H9 (cell line): ENCODE results near the gene ZNF674. TPM values are rescaled to one million over a fixed set of nuclear protein-coding genes. Genes with fewer than 3 reads are reported as not detected.

ENCODE experiments used
- DNase-seq: peaks from one replicate; pipeline ENCODE4 v3.0.0-alpha.2; 2017
- H2AFZ ChIP-seq: one replicate; pipeline ENCODE4 v1.6.1; 2013; ENCODE audit warnings: mild to moderate bottlenecking, low read length, control low read depth, moderate library complexity
- H2AK5ac ChIP-seq: 2 replicates; pipeline ENCODE4 v1.6.1; 2013; ENCODE audit warnings: low read length, control low read depth, mixed read lengths; ENCODE audit not compliant: insufficient read length
- H2BK120ac ChIP-seq: one replicate; pipeline ENCODE4 v1.6.1; 2013; ENCODE audit warnings: low read depth, mild to moderate bottlenecking, low read length, control low read depth, inconsistent platforms; ENCODE audit not compliant: poor library complexity, severe bottlenecking
- H2BK12ac ChIP-seq: 2 replicates; pipeline ENCODE4 v1.6.1; 2013; ENCODE audit warnings: low read length, control low read depth, mixed read lengths, low read depth; ENCODE audit not compliant: insufficient read length
- H2BK15ac ChIP-seq: 2 replicates; pipeline ENCODE4 v1.6.1; 2013; ENCODE audit warnings: low read depth, low read length, control low read depth
- H2BK20ac ChIP-seq: one replicate; pipeline ENCODE4 v1.6.1; 2013; ENCODE audit warnings: low read depth, mild to moderate bottlenecking, low read length, control low read depth, inconsistent platforms; ENCODE audit not compliant: poor library complexity, severe bottlenecking
- H2BK5ac ChIP-seq: 2 replicates; pipeline ENCODE4 v1.6.1; 2013; ENCODE audit warnings: low read length, control low read depth, mixed read lengths; ENCODE audit not compliant: insufficient read length
- H3K14ac ChIP-seq: 2 replicates; pipeline ENCODE4 v1.6.1; 2013; ENCODE audit warnings: low read length, control low read depth; ENCODE audit not compliant: insufficient read depth
- H3K18ac ChIP-seq: 2 replicates; pipeline ENCODE4 v1.6.1; 2013; ENCODE audit warnings: low read depth, mild to moderate bottlenecking, mixed read lengths, low read length, control low read depth; ENCODE audit not compliant: insufficient read length
- H3K23ac ChIP-seq: 2 replicates; pipeline ENCODE4 v1.6.1; 2013; ENCODE audit warnings: low read length, control low read depth, mixed read lengths, low read depth; ENCODE audit not compliant: insufficient read length
- H3K23me2 ChIP-seq: 2 replicates; pipeline ENCODE4 v1.6.1; 2013; ENCODE audit warnings: low read depth, mild to moderate bottlenecking, mixed read lengths, low read length, control low read depth; ENCODE audit not compliant: insufficient read length, poor library complexity, severe bottlenecking
- H3K27ac ChIP-seq: 2 replicates; pipeline ENCODE4 v1.5.1; 2013; ENCODE audit warnings: low read length, control low read depth, mixed read lengths, low read depth; ENCODE audit not compliant: insufficient read length
- H3K27me3 ChIP-seq: 2 replicates; pipeline ENCODE4 v1.6.1; 2013; ENCODE audit warnings: low read length, control low read depth, inconsistent platforms; ENCODE audit not compliant: insufficient read depth
- H3K4ac ChIP-seq: 2 replicates; pipeline ENCODE4 v1.6.1; 2013; ENCODE audit warnings: low read depth, mild to moderate bottlenecking, control low read depth, inconsistent platforms, low read length, moderate library complexity
- H3K4me1 ChIP-seq: 2 replicates; pipeline ENCODE4 v1.6.1; 2013; ENCODE audit warnings: low read length, control low read depth, inconsistent platforms; ENCODE audit not compliant: insufficient read depth
- H3K4me2 ChIP-seq: 2 replicates; pipeline ENCODE4 v1.6.1; 2013; ENCODE audit warnings: low read length, control low read depth, mixed read lengths; ENCODE audit not compliant: insufficient read length, insufficient read depth
- H3K56ac ChIP-seq: 2 replicates; pipeline ENCODE4 v1.6.1; 2013; ENCODE audit warnings: low read depth, mild to moderate bottlenecking, mixed read lengths, low read length, control low read depth; ENCODE audit not compliant: insufficient read length
- H3K79me1 ChIP-seq: 2 replicates; pipeline ENCODE4 v1.6.1; 2013; ENCODE audit warnings: low read depth, mild to moderate bottlenecking, moderate library complexity, low read length, control low read depth, inconsistent platforms; ENCODE audit not compliant: insufficient read depth, poor library complexity, severe bottlenecking
- H3K79me2 ChIP-seq: 2 replicates; pipeline ENCODE4 v1.6.1; 2013; ENCODE audit warnings: low read length, control low read depth, inconsistent platforms; ENCODE audit not compliant: insufficient read depth
- H3K9ac ChIP-seq: 2 replicates; pipeline ENCODE4 v1.6.1; 2013; ENCODE audit warnings: low read length, control low read depth, mixed read lengths; ENCODE audit not compliant: insufficient read length; ENCODE audit errors: extremely low read depth
- H3K9me3 ChIP-seq: one replicate; pipeline ENCODE4 v1.6.1; 2013; ENCODE audit warnings: low read depth, low read length, inconsistent platforms; ENCODE audit not compliant: control insufficient read depth
- H3T11ph ChIP-seq: one replicate; pipeline ENCODE4 v1.6.1; 2013; ENCODE audit warnings: mild to moderate bottlenecking, low read length, control low read depth, inconsistent platforms
- H4K20me1 ChIP-seq: one replicate; pipeline ENCODE4 v1.6.1; 2013; ENCODE audit not compliant: control insufficient read depth, insufficient read length, insufficient read depth
- H4K5ac ChIP-seq: 2 replicates; pipeline ENCODE4 v1.6.1; 2013; ENCODE audit warnings: low read depth, mild to moderate bottlenecking, mixed read lengths, low read length, control low read depth; ENCODE audit not compliant: insufficient read length
- H4K8ac ChIP-seq: replicated peaks from 2 replicates; pipeline ENCODE4 v1.6.1; 2013; ENCODE audit warnings: low read length, control low read depth, mixed read lengths, low read depth; ENCODE audit not compliant: insufficient read length
- H4K91ac ChIP-seq: 2 replicates; pipeline ENCODE4 v1.6.1; 2013; ENCODE audit warnings: low read depth, mild to moderate bottlenecking, moderate library complexity, mixed read lengths, low read length, control low read depth; ENCODE audit not compliant: insufficient read length
- H3K27ac Mint-ChIP-seq, 3 experiments: 2 replicates in 2 of 3; 3 replicates in 1 of 3; pipeline ENCODE4 v1.8.0; 2020 to 2021; ENCODE audit warnings: mixed read lengths in 3 of 3, mild to moderate bottlenecking in 1 of 3, moderate library complexity in 1 of 3
- H3K27me3 Mint-ChIP-seq: 2 replicates; pipeline ENCODE4 v1.8.0; 2021; ENCODE audit warnings: low read depth, mild to moderate bottlenecking, moderate library complexity, mixed read lengths
- H3K36me3 Mint-ChIP-seq, 3 experiments: 2 replicates in 2 of 3; 3 replicates in 1 of 3; pipeline ENCODE4 v1.8.0; 2020 to 2021; ENCODE audit warnings: low read depth in 3 of 3, mixed read lengths in 3 of 3; ENCODE audit not compliant: insufficient read depth in 1 of 3
- H3K4me1 Mint-ChIP-seq, 2 experiments: 2 replicates each; pipeline ENCODE4 v1.8.0; 2020; ENCODE audit warnings: mixed read lengths in 2 of 2
- H3K4me3 Mint-ChIP-seq, 2 experiments: 2 replicates in 1 of 2; 3 replicates in 1 of 2; pipeline ENCODE4 v1.8.0; 2020 to 2021; ENCODE audit warnings: mild to moderate bottlenecking in 2 of 2, mixed read lengths in 2 of 2, moderate library complexity in 1 of 2
- H3K9me3 Mint-ChIP-seq, 2 experiments: 2 replicates in 1 of 2; 3 replicates in 1 of 2; pipeline ENCODE4 v1.8.0; 2020; ENCODE audit warnings: mild to moderate bottlenecking in 2 of 2, mixed read lengths in 2 of 2, moderate library complexity in 1 of 2
- WGBS: extraction: QIAGEN DNeasy Blood & Tissue Kit; methylation state at CpG from one replicate; pipeline ENCODE4 v1.1.7; 2013; ENCODE audit warnings: missing lambda C conversion rate, low lambda C conversion rate, mixed read lengths; ENCODE audit not compliant: insufficient read length; ENCODE audit errors: extremely low coverage; 5-methylcytosine and 5-hydroxymethylcytosine counted together
- total RNA-seq: library from RNA; stranded (reverse); gene quantifications from 2 replicates; pipeline ENCODE4 v1.2.1, GENCODE V29; 2021
- TF ChIP-seq, protein P1 (sequence below): fragments of 200-600 bp; sonication (generic); conservative IDR thresholded peaks from 3 replicates; pipeline ENCODE4 v1.8.0; 2021; ENCODE audit warnings: antibody characterized with exemption, mild to moderate bottlenecking

ZNF674 gene
- total RNA-seq, 1 experiment from 2014 or later: 10.1 TPM

DNA sequence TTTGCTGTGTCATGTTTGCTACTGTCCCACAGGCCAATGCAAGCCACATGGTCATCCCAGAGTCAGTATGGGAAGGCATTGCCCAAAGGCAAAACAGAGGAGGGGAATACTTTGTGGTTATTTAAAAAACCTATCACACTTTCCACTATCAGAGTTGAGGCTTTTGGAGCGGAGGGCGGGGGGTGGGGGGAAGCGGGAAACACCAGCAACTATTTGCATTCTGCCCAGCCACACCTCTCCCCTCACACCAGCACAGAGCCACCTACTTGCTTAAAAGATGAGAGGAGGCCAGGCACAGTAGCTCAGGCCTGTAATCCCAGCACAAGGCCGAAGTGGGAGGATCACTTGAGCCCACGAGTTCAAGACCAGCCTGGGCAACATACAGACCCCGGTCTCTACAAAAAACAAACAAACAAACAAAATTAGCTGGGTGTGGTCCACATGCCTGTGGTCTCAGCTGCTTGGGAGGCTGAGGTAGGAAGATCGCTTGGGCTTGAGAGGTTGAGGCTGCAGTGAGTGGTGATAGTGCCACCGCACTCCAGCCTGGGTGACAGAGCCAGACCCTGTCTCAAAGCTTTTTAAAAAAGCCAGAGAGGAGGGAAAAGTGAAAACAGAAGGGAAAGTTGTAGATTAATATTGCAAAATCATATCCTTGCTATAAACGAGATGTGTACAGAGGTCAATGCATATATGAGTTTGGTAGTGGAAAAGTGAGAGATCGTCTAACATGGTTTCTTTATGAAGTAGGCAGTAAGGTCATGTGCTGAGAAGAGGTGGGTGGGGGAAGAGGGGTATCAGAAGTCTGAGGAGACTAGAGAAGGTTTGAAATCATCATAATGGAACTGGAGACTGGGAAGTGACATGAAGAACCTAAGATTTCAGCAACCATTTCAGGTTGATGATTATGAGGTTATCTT is 26.5 kb upstream of the ZNF674 start:
- peaks cover 5 to 15% (median 9%) of the 10 kb centered on the region in 3 experiments; a peak in 6 of 7 replicates for H3K36me3 Mint-ChIP-seq
- Histone ChIP-seq H3K14ac (no peak overlapping the region), H2BK12ac (no peak overlapping the region), H3K56ac (no peak overlapping the region), H3K4me2 (no peak overlapping the region), H3K27me3 (no peaks in the 10 kb centered on the region; the same call in 1 of the 2 replicates), H3K79me1 (no peaks in the 10 kb centered on the region), H3T11ph (no peak overlapping the region), H3K4ac (no peak overlapping the region), H3K23me2 (peaks cover 5% of the 10 kb centered on the region), H3K79me2 (peaks cover 4% of the 10 kb centered on the region; the same call in 1 of the 2 replicates), H2AFZ (no peak overlapping the region), H3K27ac (no peak overlapping the region), H4K5ac (no peak overlapping the region), H4K8ac (no peak overlapping the region), H2AK5ac (no peak overlapping the region), H2BK120ac (no peak overlapping the region), H4K91ac (no peak overlapping the region), H4K20me1 (no peaks in the 10 kb centered on the region), H3K18ac (no peak overlapping the region), H2BK20ac (no peak overlapping the region), H3K9ac (no peak overlapping the region), H3K9me3 (peaks cover 6% of the 10 kb centered on the region), H3K23ac (no peak overlapping the region), H2BK15ac (no peak overlapping the region), H2BK5ac (no peak overlapping the region), H3K4me1 (no peaks in the 10 kb centered on the region; the same call in 1 of the 2 replicates)
- TF ChIP-seq, protein P1, sequence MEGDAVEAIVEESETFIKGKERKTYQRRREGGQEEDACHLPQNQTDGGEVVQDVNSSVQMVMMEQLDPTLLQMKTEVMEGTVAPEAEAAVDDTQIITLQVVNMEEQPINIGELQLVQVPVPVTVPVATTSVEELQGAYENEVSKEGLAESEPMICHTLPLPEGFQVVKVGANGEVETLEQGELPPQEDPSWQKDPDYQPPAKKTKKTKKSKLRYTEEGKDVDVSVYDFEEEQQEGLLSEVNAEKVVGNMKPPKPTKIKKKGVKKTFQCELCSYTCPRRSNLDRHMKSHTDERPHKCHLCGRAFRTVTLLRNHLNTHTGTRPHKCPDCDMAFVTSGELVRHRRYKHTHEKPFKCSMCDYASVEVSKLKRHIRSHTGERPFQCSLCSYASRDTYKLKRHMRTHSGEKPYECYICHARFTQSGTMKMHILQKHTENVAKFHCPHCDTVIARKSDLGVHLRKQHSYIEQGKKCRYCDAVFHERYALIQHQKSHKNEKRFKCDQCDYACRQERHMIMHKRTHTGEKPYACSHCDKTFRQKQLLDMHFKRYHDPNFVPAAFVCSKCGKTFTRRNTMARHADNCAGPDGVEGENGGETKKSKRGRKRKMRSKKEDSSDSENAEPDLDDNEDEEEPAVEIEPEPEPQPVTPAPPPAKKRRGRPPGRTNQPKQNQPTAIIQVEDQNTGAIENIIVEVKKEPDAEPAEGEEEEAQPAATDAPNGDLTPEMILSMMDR: no peak
- WGBS: no CpG with 5 or more reads among the region's 10 CpGs
- peak; percentile 28 for DNase-seq
- peak overlapping the region in 1 of 2 experiments; percentile 45; a peak in 3 of 5 replicates for H3K4me3 Mint-ChIP-seq
- H3K27me3 Mint-ChIP-seq: peaks cover 6% of the 10 kb centered on the region
- no peak overlapping the region; a peak in 1 of 7 replicates for H3K27ac Mint-ChIP-seq
- H3K9me3 Mint-ChIP-seq: peaks cover 60 to 64% of the 10 kb centered on the region in 2 experiments
- peaks cover 11 to 15% of the 10 kb centered on the region in 2 experiments for H3K4me1 Mint-ChIP-seq
